GM21515 (cell line): Measurements from ENCODE around the gene RNF213.

Source experiments
- ATAC-seq: cut with Tn5 transposase; IDR thresholded peaks from one replicate; pipeline ENCODE4 v1.9.1; 2021; ENCODE audit not compliant: unreplicated experiment

Gene RNF213

DNA sequence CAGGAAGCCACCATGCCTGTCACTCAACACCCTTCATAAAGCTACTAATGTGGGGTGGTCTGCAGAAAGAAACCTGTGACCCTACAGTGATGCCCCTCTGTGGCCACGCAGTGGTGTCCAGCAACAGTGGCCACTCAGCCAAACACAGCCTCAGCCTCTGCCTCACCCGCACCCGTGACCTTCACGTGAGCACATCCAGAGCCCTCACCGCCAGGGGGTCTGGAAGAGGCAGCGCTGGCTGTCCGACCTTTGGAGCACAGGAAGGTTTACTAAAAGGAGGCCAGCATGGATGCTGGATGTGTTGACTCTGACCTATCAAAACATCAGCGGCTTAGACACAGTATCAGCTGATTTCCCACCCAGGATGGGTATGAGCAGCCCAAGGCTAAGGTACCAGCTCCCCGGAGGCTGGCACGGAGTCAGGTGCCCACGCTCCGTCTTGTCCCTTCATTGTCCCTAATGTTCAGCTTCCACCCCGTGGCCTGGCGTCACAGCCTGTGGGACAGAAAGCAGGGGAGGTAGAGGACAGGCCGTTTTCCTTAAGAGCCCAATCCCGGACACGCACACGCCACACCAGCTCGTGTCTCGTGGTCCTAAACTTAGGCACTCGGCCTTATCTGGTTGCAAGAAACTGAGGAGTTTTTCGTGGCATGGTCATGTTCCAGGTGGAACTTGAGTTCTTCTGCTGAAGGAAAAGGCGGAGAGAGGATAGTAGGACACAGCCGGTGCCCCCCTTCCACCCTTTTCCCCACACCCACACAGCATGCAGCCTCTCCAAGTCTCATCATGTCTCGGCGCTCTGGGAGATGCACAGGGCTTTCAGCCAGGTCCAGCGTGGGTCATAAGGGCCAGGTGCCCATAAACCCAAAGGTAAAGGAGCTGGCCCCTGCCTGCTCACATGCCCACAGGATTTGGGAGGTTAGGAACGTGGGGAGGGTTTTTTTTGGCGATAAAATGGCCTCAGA is 104.6 kb downstream of the RNF213 start:
- ATAC-seq, result no peak

DNA sequence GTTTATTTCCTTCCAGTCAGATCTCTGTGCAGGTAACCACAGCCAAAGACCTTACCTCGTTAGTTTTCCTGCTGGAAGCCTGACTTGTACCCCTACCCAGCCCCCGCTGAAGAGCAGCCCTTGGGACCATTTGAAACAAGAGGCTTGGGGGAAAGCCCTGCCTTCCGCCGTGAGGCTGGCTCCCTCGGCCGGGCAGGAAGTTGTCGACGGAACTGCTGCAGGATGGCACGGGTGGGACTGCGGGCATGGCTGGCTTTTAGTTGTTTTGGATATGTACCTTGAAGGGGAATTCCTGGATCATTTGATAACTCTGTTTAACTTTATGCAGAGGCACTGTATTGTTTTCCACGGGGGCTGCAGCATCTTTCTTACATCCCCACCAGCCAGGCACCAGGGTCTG is 105.3 kb downstream of the RNF213 start:
- no peak for ATAC-seq

DNA sequence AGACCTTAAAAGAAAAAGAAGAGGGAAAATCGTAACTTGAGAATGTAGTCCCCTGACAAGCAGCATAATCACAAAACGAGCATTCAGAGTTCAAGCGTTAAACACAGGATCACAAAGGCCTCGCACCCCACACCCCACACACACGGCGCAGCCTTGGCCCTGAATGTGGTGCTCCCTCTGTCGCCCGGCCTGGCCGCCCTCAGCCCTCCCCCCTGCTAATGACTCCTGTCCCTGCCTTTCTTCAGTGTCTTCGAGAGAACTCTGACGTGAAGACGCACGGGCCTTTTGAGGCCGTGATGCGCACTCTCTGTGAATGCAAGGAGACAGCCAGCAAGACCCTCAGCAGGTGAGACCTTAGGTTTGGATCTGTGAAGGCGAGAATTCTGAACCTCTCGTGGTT is 106.9 kb downstream of the RNF213 start:
- ATAC-seq, result no peak

DNA sequence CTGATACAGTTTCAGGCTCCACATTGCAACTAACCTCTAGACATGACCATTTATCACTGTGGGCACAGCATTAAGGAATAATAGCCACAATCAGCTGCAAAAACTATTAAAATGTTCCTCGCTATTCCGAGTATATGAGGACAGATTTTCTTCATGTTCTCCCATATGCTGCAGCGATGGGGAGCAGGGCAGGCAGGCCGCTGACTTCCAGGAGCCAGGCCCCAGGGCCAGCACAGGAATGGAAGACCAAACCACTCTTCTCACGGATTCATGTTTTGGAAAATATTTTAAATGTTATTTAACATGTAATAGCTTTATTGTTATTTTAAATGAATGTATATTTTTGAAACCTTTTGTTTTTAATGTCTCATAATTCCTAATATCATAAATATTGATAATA is 110.5 kb downstream of the RNF213 start:
- ATAC-seq, result no peak

DNA sequence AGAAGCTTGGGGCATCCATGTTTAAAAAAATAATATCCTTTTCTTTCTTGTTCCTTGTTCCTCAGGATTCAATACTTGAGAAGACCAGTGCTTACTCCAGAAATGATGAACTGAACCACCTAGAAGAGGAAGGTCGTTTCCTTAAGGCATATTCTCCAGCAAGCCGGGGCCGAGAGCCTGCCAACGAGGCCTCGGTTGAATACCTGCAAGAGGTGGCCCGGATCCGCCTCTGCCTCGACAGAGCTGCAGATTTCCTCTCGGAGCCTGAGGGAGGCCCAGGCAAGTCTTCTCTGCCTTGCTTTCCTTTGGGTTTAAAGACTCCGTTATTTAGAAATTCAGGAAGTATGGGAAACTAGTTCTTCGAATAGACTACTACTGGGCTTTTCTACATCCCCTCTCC is 111.8 kb downstream of the RNF213 start:
- no peak for ATAC-seq

DNA sequence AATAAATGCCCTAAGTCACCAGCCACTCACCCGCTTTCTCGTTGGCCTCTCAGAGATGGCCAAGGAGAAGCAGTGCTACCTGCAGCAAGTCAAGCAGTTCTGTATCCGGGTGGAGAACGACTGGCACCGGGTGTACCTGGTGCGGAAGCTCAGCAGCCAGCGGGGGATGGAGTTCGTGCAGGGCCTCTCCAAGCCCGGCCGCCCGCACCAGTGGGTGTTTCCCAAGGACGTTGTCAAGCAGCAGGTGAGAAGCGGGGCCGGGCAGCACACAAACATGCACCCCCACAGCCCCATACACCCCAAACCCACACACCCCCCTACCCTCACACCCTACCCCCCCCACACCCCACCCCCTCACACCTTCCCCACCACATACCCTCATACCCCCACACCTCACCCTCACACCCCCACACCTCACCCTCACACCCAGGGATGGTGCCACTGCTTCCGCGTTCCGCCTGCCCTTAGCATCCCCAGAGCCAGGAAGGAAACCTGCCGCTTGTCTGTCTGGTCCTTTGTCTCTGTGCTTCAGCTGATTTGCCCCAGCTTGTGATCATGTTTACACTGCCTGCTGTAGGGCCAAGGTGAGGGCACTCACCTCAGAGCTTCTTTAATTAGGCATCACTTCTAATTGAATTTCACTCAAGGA is 112.4 kb downstream of the RNF213 start:
- ATAC-seq, result no peak

DNA sequence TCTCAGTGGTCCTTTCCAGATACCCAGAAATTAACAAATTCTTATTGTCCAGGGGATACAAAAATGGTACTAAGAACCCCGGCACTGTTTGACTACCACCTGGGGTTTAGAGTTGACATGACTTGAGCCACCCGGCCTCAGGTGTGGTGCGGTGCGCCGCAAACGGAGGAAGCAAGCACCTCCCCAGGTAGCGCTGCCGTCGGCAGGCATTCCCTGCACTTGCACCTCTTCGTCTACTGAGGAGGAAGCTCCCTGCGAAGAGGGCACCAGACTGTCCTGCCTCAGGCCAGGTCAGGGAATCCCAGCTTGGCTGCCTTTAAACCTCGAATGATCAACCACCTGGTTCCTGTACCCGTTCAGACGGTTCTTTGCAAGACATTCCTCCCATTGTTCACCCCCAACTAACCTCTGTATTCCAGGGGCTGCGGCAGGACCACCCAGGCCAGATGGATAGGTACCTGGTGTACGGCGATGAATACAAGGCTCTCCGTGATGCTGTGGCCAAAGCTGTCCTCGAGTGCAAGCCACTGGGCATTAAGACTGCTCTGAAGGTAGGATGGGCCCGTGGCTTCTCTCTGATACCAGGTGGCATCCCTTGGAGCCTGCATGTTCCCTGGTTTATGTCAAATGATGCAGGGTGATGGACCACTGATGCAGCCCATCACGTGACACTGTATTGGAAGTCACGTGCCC is 113.5 kb downstream of the RNF213 start:
- no peak for ATAC-seq

DNA sequence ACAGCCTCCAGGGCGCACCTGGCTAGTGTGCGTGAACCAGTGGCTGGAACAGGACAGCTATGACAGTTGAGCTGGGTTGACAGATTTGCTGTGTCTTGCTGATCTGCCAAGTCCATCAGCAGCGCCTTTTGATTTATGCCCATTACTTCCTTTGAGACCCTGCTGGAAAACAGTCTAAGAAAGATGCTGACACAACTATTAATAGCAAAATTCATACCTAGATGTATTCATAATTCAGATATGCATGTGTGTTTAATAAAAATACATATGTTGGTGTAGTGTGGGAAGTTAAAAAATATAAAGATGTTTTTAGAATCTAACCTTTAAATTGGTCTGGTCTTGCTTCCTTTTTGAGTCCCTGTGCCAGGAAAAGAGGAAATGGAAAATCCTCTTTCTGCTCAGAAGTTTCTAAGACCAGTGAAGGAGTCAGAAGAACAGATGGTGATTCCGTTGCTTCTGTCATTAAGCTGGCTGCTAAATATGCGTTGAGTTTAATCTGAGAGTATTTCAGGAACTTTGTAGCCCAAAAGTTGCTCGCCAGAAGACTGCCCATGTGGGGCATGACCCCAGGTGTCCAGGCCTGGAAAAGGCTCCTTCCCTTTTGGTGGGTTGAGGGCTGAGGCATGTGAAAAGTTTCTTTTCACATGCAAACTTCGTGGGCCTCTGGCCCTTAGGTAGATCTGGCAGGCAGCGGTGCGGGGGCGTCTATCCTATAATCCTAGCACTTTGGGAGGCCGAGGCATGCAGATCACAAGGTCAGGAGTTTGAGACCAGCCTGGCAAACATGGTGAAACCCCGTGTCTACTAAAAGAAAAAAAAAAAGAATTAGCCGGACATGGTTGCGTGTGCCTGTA is 114.3 kb downstream of the RNF213 start:
- ATAC-seq, result no peak

DNA sequence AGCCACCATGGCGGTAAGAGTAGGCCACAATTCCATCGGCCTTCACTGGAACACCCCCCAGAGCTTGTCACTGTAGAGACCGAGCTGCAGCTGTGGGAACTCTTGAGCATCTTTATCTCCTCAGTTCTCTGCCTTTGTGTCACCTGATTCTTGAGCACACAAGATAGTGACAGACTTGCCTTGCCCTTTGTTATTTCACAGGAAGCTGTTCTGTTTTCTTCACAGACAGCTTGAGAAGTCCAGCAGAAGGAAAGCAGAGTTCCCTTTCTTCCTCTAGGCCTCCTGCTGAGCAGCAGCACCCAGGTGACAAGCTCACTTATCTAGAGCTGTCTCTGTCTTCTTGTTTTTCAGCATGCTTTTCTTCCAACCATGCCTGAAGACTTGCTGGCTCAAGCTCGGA is 115.9 kb downstream of the RNF213 start:
- ATAC-seq, result no peak

DNA sequence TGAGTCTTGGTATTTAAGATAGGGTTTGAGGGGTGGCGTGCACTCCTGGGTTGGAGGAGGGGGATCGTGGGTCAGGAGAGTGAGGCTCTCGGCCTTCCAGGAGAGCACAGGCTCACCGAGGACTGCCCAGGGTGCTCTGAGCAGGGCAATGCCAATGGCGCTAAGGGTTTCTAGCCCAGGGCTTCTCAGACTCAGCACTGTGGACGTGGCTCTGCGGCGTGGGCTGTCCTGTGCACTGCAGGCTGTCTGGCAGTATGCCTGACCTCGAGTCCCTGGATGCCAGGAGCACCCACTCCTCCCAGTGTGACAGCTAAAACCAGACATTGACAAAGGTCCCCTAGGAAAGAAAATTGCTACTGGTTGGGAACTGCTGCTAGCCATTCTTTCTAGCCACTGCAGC is 117.1 kb downstream of the RNF213 start:
- no peak for ATAC-seq

DNA sequence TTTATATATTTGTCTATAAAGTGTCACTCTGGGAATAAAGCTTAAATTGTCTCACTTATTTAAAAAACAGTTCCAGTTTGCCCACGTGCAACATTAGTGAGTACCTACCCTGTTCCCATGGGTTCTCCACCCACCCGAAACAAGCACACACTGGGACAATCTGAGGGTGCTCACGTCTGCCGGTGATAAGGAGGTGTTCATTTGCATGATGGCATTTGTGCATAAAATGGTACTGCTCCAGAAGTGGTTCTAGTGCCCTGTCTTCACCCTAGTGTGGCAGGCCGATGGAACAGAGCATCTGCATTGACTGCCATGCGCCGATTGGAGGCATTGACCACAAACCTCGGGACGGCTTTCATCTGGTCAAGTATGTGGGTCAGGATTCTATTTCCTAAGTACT is 118.7 kb downstream of the RNF213 start:
- no peak for ATAC-seq

DNA sequence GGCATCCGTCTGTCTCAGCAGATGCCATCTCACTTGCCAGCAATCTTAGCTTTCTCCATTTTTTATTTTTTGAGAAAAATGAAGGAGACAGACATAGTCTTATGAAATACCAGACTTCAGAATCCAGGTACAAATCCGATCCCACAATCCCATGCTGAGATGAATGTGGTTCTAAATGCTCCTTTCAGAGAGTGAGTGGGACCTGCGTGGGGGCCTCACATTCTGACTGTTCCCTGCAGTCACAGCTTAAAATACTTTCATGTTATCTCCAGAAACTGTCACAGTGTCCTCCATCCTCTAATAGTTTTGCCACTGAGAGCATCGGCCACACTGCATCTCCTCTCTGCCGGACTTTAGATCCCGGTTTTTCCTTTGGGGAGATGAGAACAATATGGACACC is 119.4 kb downstream of the RNF213 start:
- no peak for ATAC-seq

DNA sequence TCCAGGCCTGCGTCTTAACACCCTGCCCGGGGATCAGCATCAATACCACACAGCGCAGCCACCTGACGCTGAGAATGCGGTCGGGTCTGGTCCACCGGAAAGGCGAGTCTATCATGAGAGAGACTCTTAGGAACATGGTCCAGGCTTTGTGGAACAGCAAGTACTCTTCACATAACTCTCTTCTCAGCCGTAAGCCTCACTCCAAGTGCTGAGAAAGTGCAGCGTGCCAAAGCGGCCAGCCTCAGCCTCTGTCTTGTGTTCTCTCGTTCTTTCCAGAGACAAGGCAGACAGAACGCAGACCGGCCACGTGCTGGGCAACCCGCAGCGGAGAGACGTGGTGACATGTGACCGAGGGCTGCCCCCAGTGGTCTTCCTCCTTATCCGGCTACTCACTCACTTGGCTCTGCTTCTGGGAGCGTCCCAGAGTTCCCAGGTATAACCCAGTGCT is 119.9 kb downstream of the RNF213 start:
- ATAC-seq, result no peak

DNA sequence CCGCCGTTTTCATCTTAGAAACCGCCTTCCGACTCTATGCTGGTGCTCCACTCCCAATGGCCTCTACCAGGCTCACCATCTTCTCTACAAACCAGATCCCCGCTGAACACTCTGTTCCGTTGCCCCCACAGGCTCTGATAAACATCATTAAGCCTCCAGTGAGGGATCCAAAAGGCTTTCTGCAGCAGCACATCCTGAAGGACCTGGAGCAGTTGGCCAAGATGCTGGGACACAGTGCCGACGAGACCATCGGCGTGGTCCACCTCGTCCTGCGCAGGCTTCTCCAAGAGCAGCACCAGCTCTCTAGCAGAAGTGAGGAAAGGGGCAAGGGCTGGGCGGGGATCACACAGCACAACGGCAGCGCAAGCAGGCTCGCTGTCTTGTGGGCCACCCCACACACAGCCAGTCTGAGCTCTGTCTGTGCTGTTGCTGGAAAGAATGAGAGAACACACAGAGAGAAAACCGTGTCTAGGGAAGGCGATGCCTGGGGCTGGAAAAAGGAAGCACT is 120.8 kb downstream of the RNF213 start:
- no peak for ATAC-seq

DNA sequence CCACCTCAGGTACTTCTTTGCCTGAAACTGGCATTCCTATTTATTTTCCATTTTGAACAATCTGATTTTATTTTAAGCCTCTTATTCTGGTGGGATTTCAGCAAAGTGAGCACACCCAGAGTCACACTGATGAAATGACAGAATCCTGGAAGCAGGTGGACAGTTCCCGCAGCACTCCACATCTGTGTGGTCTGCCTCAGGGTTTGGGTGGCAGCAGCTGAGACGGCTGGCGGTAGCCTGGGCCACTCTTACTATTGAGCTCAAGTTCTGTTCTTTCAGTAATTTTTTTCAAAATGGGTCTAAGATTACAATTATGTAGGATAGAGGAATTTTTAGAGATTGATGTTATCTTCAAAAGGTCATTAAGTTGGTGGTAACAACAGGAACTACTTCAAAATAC is 121.8 kb downstream of the RNF213 start:
- ATAC-seq, result no peak

DNA sequence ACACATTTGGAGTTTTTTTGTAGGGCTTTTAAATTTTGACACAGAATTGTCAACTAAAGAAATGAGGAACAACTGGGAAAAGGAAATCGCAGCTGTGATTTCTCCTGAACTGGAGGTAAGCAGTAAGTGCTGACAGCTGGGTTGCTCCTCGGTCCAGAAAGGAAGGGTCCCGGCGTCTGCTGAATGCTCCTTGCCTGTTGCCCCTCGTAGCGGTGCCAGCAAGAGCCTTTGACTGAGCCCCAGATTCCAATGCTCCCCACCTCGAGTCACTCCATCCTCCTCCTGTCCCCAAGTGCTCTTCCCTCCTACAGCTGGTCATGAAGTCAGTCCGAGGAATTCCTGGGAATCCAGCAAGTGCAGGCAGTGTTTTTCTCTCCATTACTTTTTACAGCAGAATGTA is 122.3 kb downstream of the RNF213 start:
- ATAC-seq, result no peak

DNA sequence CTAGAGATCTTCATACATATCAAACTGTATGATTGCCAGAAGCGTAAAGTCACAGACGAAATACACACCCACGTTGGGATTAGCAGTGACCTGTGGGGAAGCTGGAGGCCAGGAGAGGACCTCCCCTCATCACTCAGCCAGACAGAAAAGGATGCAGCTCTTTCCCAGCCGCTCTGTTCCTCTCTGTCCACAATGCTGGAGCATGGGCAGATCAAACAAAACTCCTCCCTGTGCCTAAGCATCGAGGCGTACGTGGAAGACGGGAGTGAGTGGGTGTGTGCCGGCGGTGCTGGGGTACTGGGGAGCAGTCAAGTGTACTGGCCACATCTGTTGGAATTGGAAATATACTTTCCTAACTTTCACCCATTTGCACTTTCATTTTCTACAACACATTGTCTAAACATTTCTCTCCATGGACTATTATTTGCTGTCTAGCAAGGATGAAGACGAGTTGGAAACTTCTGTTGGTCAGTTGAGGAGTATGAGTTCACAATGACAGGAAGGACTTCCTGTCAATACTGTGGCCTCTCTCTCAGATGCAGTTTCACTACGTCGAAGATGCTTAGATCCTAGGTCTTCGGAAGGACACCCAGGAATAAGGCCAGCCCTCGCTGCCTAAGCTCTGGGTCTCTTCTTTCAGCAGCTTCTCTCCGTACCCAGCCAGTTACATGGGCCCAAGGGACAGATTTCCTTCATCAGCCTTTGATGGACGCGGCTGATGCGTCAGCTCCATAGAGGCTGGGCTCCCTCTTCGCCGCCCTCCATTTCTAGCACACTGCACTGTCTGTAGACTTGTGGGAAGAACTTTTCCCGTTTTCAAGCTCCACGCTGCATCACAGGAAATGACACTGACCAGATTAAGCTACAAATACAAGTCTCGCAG is 123.7 kb downstream of the RNF213 start:
- ATAC-seq, result no peak

DNA sequence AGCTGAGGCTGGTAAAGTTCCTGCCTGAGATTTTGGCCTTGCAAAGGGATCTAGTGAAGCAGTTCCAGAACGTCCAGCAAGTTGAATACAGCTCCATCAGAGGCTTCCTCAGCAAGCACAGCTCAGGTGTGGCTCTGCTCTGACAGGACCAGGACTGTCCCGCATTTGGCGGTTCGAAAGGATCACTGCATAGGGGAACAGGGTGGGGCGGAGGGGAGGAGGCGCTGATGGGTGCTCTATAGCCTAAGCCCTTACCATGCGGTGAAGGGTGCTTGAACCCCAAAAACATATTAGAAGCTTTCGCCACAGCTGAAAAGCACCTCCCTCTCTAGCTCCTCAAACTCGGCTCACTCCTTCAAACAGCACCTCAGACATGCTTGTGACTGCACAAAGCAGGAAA is 124.4 kb downstream of the RNF213 start:
- no peak for ATAC-seq

DNA sequence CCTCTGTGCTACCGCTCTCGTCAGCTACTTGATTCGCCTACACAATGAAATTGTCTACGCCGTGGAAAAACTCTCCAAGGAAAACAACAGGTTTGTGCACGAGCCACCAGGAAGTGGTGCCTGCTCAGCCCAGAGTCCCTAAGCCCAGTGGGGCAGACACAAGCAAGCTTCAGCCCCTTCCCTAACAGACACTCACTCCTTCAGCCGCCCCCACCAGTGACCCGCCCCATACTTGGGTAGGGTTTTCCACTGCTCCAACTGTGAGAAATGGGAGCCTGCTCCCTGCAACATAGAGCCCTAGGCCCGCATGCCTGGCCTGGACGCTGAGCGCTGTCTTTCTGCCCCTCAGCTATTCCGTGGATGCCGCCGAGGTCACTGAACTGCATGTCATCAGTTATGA is 125.7 kb downstream of the RNF213 start:
- ATAC-seq, result no peak

DNA sequence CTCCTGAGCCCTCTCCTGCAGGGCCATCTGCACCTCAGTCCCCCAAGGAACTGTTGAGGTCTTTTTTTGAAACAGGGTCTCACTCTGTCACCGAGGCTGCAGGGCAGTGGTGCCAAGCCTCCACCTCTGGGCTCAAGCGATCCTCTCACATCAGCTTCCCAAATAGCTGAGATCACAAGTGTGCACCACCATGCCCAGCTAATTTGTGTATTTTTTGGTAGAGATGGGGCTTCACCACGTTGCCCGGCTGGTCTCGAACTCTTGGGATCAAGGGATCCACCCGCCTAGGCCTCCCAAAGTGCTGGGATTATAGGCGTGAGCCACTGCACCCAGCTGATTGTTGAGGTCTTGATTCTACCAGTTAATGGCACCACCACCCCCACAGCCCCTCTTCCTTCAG is 126.4 kb downstream of the RNF213 start:
- no peak for ATAC-seq
